Adipocyte (in vitro differentiated cells): ENCODE data around the gene ZBTB5.

Experiments used
- DNase-seq: peaks from one replicate; pipeline ENCODE4 v3.0.0-alpha.2; 2015; ENCODE audit warnings: low read depth
- H3K27me3 ChIP-seq: replicated peaks from 2 replicates; pipeline ENCODE4 v1.7.0; 2013; ENCODE audit warnings: mild to moderate bottlenecking, low read length, moderate library complexity; ENCODE audit not compliant: control insufficient read depth, insufficient read depth
- H3K36me3 ChIP-seq: 2 replicates; pipeline ENCODE4 v1.7.0; 2013; ENCODE audit warnings: low read length, mild to moderate bottlenecking, moderate library complexity; ENCODE audit not compliant: control insufficient read depth, insufficient read depth, severe bottlenecking
- H3K4me1 ChIP-seq: 2 replicates; pipeline ENCODE4 v1.7.0; 2013; ENCODE audit warnings: mild to moderate bottlenecking, low read length, moderate library complexity; ENCODE audit not compliant: control insufficient read depth, insufficient read depth
- H3K4me3 ChIP-seq: 2 replicates; pipeline ENCODE4 v1.7.0; 2013; ENCODE audit warnings: mild to moderate bottlenecking, low read length, moderate library complexity
- H3K9ac ChIP-seq: 2 replicates; pipeline ENCODE4 v1.7.0; 2013; ENCODE audit warnings: mild to moderate bottlenecking, low read length, moderate library complexity
- H3K9me3 ChIP-seq: 2 replicates; pipeline ENCODE4 v1.7.0; 2013; ENCODE audit warnings: mild to moderate bottlenecking, low read length, moderate library complexity; ENCODE audit not compliant: control insufficient read depth

Gene ZBTB5

GRCh38 chr9:37395229-37395628 is 70.0 kb downstream of the ZBTB5 start:
- H3K36me3 ChIP-seq = no peaks in the 10 kb centered on the region
- no peaks in the 10 kb centered on the region for H3K9me3 ChIP-seq
- DNase-seq = no peak
- no peak overlapping the region for H3K9ac ChIP-seq
- H3K4me3 ChIP-seq = no peak overlapping the region
- H3K27me3 ChIP-seq = peaks cover 4% of the 10 kb centered on the region
- no peaks in the 10 kb centered on the region for H3K4me1 ChIP-seq

GRCh38 chr9:37392272-37392671 is 73.0 kb downstream of the ZBTB5 start:
- no peaks in the 10 kb centered on the region for H3K9me3 ChIP-seq
- peaks cover 9% of the 10 kb centered on the region for H3K27me3 ChIP-seq
- no peak overlapping the region for H3K9ac ChIP-seq
- no peaks in the 10 kb centered on the region for H3K36me3 ChIP-seq
- H3K4me3 ChIP-seq = no peak overlapping the region
- no peak for DNase-seq
- H3K4me1 ChIP-seq = no peaks in the 10 kb centered on the region

DNA sequence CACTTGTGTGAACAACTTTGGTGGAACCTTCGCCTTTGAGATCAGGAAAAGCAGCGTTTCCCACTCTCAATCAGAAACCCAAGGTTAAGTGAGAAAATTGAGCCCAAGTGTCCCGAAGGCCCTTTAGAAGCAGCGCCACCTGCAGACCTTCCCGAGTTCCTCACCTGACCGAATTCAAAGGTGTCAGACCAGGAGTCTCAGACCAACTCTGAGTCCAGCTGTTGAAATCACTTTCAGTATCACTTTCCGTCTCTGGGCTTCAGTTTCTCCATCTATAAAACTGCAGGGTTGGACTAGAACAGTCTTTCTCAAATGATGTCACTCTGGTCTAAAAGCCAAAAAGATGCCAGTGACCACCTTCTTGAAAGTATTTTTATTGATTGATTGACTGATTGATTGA is 74.5 kb downstream of the ZBTB5 start:
- no peak overlapping the region for H3K9ac ChIP-seq
- DNase-seq = no peak
- no peak overlapping the region for H3K4me3 ChIP-seq
- H3K36me3 ChIP-seq = no peaks in the 10 kb centered on the region
- no peaks in the 10 kb centered on the region for H3K4me1 ChIP-seq
- H3K9me3 ChIP-seq = no peaks in the 10 kb centered on the region
- H3K27me3 ChIP-seq = peaks cover 9% of the 10 kb centered on the region
